ENCODE measurements around the gene MAP7.
"Not testable (repeated sequence)": the region's sequence is repeated elsewhere in the genome, so short reads cannot be mapped to it uniquely, and the experiment has no call there.

MAP7 gene

GRCh38 chr6:136465766-136466303 is 84.4 kb downstream of the MAP7 start:
- no peak for DNase-seq

- DNase-seq = no peak
Observed at GRCh38 chr6:136464874-136465273, 85.3 kb downstream of the MAP7 start.

- no peak for DNase-seq
Observed at GRCh38 chr6:136464148-136464547, 86.1 kb downstream of the MAP7 start.

GRCh38 chr6:136463743-136464142 is 86.5 kb downstream of the MAP7 start:
- DNase-seq = no peak

- DNase-seq = no peak
Observed at GRCh38 chr6:136446579-136447187, 103.5 kb downstream of the MAP7 start.

GRCh38 chr6:136446145-136446544 is 104.1 kb downstream of the MAP7 start:
- DNase-seq = no peak

GRCh38 chr6:136445063-136445462 is 105.2 kb downstream of the MAP7 start:
- no peak for DNase-seq

- DNase-seq = no peak
Observed at GRCh38 chr6:136440203-136440602, 110.0 kb downstream of the MAP7 start.

- no peak for DNase-seq
Observed at GRCh38 chr6:136439514-136440190, 110.6 kb downstream of the MAP7 start.

- no peak for DNase-seq
Observed at GRCh38 chr6:136438441-136438840, 111.8 kb downstream of the MAP7 start.

- DNase-seq = no peak
Observed at GRCh38 chr6:136437246-136437645, 113.0 kb downstream of the MAP7 start.

- no peak for DNase-seq
Observed at GRCh38 chr6:136435101-136435500, 115.1 kb downstream of the MAP7 start.

- DNase-seq = not testable (repeated sequence)
Observed at GRCh38 chr6:136431306-136431705, 118.9 kb downstream of the MAP7 start.

- DNase-seq = no peak
Observed at GRCh38 chr6:136429264-136430065, 120.8 kb downstream of the MAP7 start.

GRCh38 chr6:136427378-136427717 is 122.9 kb downstream of the MAP7 start:
- no peak for DNase-seq

- no peak for DNase-seq
Observed at GRCh38 chr6:136426627-136427377, 123.4 kb downstream of the MAP7 start.

- DNase-seq = no peak
Observed at GRCh38 chr6:136425793-136426192, 124.4 kb downstream of the MAP7 start.

- DNase-seq = no peak
Observed at GRCh38 chr6:136424901-136425300, 125.3 kb downstream of the MAP7 start.

- no peak for DNase-seq
Observed at GRCh38 chr6:136424450-136424849, 125.8 kb downstream of the MAP7 start.

GRCh38 chr6:136421537-136422158 is 128.6 kb downstream of the MAP7 start:
- no peak for DNase-seq

GRCh38 chr6:136420853-136421252 is 129.4 kb downstream of the MAP7 start:
- no peak for DNase-seq

GRCh38 chr6:136415351-136416007 is 134.7 kb downstream of the MAP7 start:
- no peak for DNase-seq

Data from CD4-positive, alpha-beta T cell treated with Interleukin-17A for 4 hours (primary cell).